Gastroesophageal sphincter (tissue), 3 donors: ENCODE measurements around the gene SGPL1.

ENCODE experiments used
- EP300 ChIP-seq: sonication (generic); formaldehyde crosslinking; IDR thresholded peaks from one replicate; pipeline ENCODE4 v1.6.1; 2017; ENCODE audit warnings: antibody characterized with exemption, mild to moderate bottlenecking
- POLR2A ChIP-seq, 2 donors: fragments of 450-650 bp; IDR thresholded peaks; one replicate each; pipeline ENCODE4 v1.6.1; 2017; ENCODE audit warnings: antibody characterized with exemption in 2 of 2, mild to moderate bottlenecking in 2 of 2, moderate library complexity in 1 of 2
- TF ChIP-seq, protein P1 (sequence below), 4 experiments: fragments of 200-600 bp in 2 of 4; fragments of 450-650 bp in 2 of 4; sonication (generic) in 1 of 4; IDR thresholded peaks; one replicate each; pipeline ENCODE4 v1.5.1; 2017 to 2019; ENCODE audit warnings: antibody characterized with exemption in 4 of 4, mild to moderate bottlenecking in 2 of 4, moderate library complexity in 2 of 4

GRCh38 chr10:70901276-70901878, 85.6 kb downstream of the SGPL1 start:
- TF ChIP-seq, protein P1, sequence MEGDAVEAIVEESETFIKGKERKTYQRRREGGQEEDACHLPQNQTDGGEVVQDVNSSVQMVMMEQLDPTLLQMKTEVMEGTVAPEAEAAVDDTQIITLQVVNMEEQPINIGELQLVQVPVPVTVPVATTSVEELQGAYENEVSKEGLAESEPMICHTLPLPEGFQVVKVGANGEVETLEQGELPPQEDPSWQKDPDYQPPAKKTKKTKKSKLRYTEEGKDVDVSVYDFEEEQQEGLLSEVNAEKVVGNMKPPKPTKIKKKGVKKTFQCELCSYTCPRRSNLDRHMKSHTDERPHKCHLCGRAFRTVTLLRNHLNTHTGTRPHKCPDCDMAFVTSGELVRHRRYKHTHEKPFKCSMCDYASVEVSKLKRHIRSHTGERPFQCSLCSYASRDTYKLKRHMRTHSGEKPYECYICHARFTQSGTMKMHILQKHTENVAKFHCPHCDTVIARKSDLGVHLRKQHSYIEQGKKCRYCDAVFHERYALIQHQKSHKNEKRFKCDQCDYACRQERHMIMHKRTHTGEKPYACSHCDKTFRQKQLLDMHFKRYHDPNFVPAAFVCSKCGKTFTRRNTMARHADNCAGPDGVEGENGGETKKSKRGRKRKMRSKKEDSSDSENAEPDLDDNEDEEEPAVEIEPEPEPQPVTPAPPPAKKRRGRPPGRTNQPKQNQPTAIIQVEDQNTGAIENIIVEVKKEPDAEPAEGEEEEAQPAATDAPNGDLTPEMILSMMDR (IDR thresholded peaks at IDR 0.05), result no peak
- TF ChIP-seq EP300 (no peak), POLR2A (IDR thresholded peaks at IDR 0.05) (no peak)
